ENCODE measurements around the gene NFATC2. TPM values are rescaled to one million over a fixed set of nuclear protein-coding genes. Genes with fewer than 3 reads are reported as not detected.

NFATC2 gene
- total RNA-seq, 5 donors from 2014 or later (not counting 1 experiment from before 2014, with no cell fraction given), result 49.0 to 75.9 (median 67.0) TPM

DNA sequence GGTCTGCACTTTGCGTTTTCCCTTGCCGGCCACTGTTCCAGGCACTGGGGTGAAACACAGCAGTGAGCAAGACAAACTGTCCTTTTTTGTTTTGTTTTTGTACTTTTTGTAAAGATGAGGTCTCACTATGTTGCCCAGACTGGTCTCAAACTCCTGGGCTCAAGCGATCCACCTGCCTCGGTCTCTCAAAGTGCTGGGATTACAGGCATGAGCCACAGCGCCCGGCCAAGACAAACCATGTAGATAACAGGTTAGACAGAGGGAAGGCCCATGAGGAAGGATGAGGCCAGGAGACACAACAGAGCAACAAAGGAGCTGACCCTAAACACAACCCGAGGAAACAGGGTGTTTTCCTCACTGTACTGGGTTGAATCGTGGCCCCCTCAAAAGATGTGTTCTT lies 165.4 kb downstream of the NFATC2 start:
- H3K27me3 ChIP-seq (replicated peaks in 1 of 2; ENCODE audit: control insufficient read depth in 2 of 2, extremely low read depth in 1 of 2, insufficient read depth in 2 of 2, low read length in 1 of 2), result no peaks in the 10 kb centered on the region
- peaks cover 0 to 2% of the 10 kb centered on the region in 2 donors for H3K36me3 ChIP-seq (ENCODE audit: control insufficient read depth in 2 of 2, extremely low read depth in 1 of 2, insufficient read depth in 1 of 2, low read length in 1 of 2)
- H3K27ac Mint-ChIP-seq, result no peak overlapping the region
- H3K27me3 Mint-ChIP-seq, result no peaks in the 10 kb centered on the region
- H3K4me1 Mint-ChIP-seq, result peaks cover 0 to 5% (median 3%) of the 10 kb centered on the region in 3 donors
- H3K27ac ChIP-seq (ENCODE audit: low read length), result no peak overlapping the region
- H3K4me1 ChIP-seq (ENCODE audit: control insufficient read depth in 1 of 2, extremely low read depth in 1 of 2, insufficient read depth in 2 of 2, low read length in 2 of 2), result peaks cover 0 to 4% of the 10 kb centered on the region in 2 experiments
- no peak overlapping the region for H3K4me3 Mint-ChIP-seq
- DNase-seq (no peak), ATAC-seq (replicated peaks in 1 of 4) (no peak)
- no peaks in the 10 kb centered on the region for H3K9me3 ChIP-seq
- 95% methylated on average over 6 of the region's 8 CpGs for WGBS (ENCODE audit: insufficient coverage)
- peaks cover 22% of the 10 kb centered on the region for H3K36me3 Mint-ChIP-seq
- ChIA-PET POLR2A (no interaction called here), CTCF (no interaction called here)
- H3K9me3 Mint-ChIP-seq, result no peaks in the 10 kb centered on the region
- no peak overlapping the region for H3K4me3 ChIP-seq (ENCODE audit: control insufficient read depth in 1 of 2, extremely low read depth in 1 of 2, low read length in 1 of 2)

DNA sequence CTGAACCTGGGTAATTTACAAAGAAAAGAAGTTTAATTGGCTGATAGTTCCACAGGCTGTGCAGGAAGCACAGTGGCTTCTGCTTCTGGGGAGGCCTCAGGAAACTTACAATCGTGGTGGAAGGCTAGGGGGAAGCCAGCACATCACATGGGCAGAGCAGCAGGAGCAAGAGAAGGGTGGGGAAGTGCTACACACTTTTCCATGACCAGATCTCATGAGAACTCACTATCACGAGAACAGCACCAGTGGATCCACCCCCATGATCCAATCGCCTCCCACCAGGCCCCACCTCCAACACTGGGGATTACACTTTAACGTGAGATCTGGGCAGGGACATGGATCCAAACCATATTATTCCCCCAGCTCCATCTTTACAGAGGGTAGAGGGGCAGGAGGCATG lies 166.4 kb downstream of the NFATC2 start:
- Mint-ChIP-seq H3K27me3 (no peaks in the 10 kb centered on the region), H3K4me3 (no peak overlapping the region), H3K27ac (no peak overlapping the region), H3K9me3 (no peaks in the 10 kb centered on the region), H3K36me3 (peaks cover 17% of the 10 kb centered on the region), H3K4me1 (peaks cover 0 to 8% (median 3%) of the 10 kb centered on the region in 3 donors)
- POLR2A ChIA-PET, result no interaction called here
- H3K9me3 ChIP-seq, result no peaks in the 10 kb centered on the region
- no peak overlapping the region for H3K4me3 ChIP-seq (ENCODE audit: control insufficient read depth in 1 of 2, extremely low read depth in 1 of 2, low read length in 1 of 2)
- H3K27ac ChIP-seq (ENCODE audit: low read length), result no peak overlapping the region
- WGBS (ENCODE audit: insufficient coverage), result 0% methylated on average over 1 of the region's 4 CpGs
- ATAC-seq (replicated peaks in 1 of 4), result no peak
- no peaks in the 10 kb centered on the region for H3K27me3 ChIP-seq (replicated peaks in 1 of 2; ENCODE audit: control insufficient read depth in 2 of 2, extremely low read depth in 1 of 2, insufficient read depth in 2 of 2, low read length in 1 of 2)
- H3K4me1 ChIP-seq (ENCODE audit: control insufficient read depth in 1 of 2, extremely low read depth in 1 of 2, insufficient read depth in 2 of 2, low read length in 2 of 2), result peaks cover 0 to 4% of the 10 kb centered on the region in 2 experiments
- H3K36me3 ChIP-seq (ENCODE audit: control insufficient read depth in 2 of 2, extremely low read depth in 1 of 2, insufficient read depth in 1 of 2, low read length in 1 of 2), result no peaks in the 10 kb centered on the region
- CTCF ChIA-PET, result no interaction called here
- DNase-seq, result no peak

DNA sequence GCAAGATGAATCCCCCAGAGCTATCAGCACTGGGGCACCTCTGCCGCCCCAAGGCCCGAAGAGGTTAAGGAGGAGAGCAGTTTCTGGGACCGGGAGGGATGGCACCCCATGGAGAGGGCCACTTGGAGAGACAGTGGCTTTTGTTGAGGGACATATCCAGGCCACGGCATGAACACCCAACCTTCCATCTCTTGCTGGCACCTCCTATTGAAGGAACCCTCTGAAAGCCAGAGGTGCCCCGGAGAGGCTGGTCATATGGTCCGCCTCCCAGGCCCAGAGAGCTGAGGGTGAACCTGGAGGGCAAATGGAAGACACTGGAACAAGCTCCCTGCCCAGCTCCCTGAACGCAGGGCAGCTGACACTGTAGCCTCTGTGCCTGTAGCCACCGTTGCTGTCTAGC lies 167.0 kb downstream of the NFATC2 start:
- no peak for ATAC-seq (replicated peaks in 1 of 4)
- H3K9me3 Mint-ChIP-seq, result no peaks in the 10 kb centered on the region
- H3K4me1 Mint-ChIP-seq, result peaks cover 0 to 8% (median 3%) of the 10 kb centered on the region in 3 donors
- no peak overlapping the region for H3K27ac Mint-ChIP-seq
- H3K9me3 ChIP-seq, result no peaks in the 10 kb centered on the region
- H3K27me3 Mint-ChIP-seq, result no peaks in the 10 kb centered on the region
- ChIA-PET CTCF (no interaction called here), POLR2A (no interaction called here)
- DNase-seq, result no peak
- H3K4me3 Mint-ChIP-seq, result no peak overlapping the region
- peaks cover 0 to 4% of the 10 kb centered on the region in 2 experiments for H3K4me1 ChIP-seq (ENCODE audit: control insufficient read depth in 1 of 2, extremely low read depth in 1 of 2, insufficient read depth in 2 of 2, low read length in 2 of 2)
- no peaks in the 10 kb centered on the region for H3K27me3 ChIP-seq (replicated peaks in 1 of 2; ENCODE audit: control insufficient read depth in 2 of 2, extremely low read depth in 1 of 2, insufficient read depth in 2 of 2, low read length in 1 of 2)
- H3K36me3 ChIP-seq (ENCODE audit: control insufficient read depth in 2 of 2, extremely low read depth in 1 of 2, insufficient read depth in 1 of 2, low read length in 1 of 2), result no peaks in the 10 kb centered on the region
- no peak overlapping the region for H3K27ac ChIP-seq (ENCODE audit: low read length)
- no peak overlapping the region for H3K4me3 ChIP-seq (ENCODE audit: control insufficient read depth in 1 of 2, extremely low read depth in 1 of 2, low read length in 1 of 2)
- H3K36me3 Mint-ChIP-seq, result peaks cover 12% of the 10 kb centered on the region
- 82% methylated on average over 7 of the region's 8 CpGs for WGBS (ENCODE audit: insufficient coverage)

DNA sequence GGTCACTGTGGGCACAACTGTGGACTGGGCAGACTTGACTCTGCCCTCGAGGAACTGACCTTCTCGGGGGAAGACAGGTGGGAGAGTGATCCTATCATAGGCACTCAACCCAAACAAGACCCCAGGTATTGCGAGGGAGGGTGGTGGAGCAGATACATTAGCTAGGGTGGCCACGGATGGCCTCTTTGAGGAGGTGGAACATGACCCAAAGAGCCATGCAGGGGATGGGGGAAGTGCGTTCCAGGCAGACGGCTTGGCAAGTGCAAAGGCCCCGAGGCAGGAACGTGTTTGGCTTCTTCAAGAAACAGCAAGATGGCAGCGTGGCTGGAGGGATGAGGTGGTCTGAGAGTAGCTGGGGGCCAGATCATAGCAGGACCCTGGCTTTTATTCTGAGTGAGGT lies 167.6 kb downstream of the NFATC2 start:
- ChIA-PET POLR2A (no interaction called here), CTCF (no interaction called here)
- H3K27me3 Mint-ChIP-seq, result no peaks in the 10 kb centered on the region
- no peak overlapping the region for H3K4me3 Mint-ChIP-seq
- H3K4me1 Mint-ChIP-seq, result peaks cover 0 to 5% (median 3%) of the 10 kb centered on the region in 3 donors
- ATAC-seq (replicated peaks in 1 of 4), result no peak
- Histone ChIP-seq H3K36me3 (ENCODE audit: control insufficient read depth in 2 of 2, extremely low read depth in 1 of 2, insufficient read depth in 1 of 2, low read length in 1 of 2) (no peaks in the 10 kb centered on the region), H3K27me3 (replicated peaks in 1 of 2; ENCODE audit: control insufficient read depth in 2 of 2, extremely low read depth in 1 of 2, insufficient read depth in 2 of 2, low read length in 1 of 2) (no peaks in the 10 kb centered on the region), H3K4me3 (ENCODE audit: control insufficient read depth in 1 of 2, extremely low read depth in 1 of 2, low read length in 1 of 2) (no peak overlapping the region), H3K9me3 (no peaks in the 10 kb centered on the region), H3K27ac (ENCODE audit: low read length) (no peak overlapping the region), H3K4me1 (ENCODE audit: control insufficient read depth in 1 of 2, extremely low read depth in 1 of 2, insufficient read depth in 2 of 2, low read length in 2 of 2) (peaks cover 0 to 4% of the 10 kb centered on the region in 2 experiments)
- H3K36me3 Mint-ChIP-seq, result peaks cover 9% of the 10 kb centered on the region
- 99% methylated on average over 6 of the region's 9 CpGs for WGBS (ENCODE audit: insufficient coverage)
- H3K9me3 Mint-ChIP-seq, result no peaks in the 10 kb centered on the region
- peak overlapping the region in 1 of 2 donors; percentile 8 for H3K27ac Mint-ChIP-seq
- DNase-seq, result no peak

DNA sequence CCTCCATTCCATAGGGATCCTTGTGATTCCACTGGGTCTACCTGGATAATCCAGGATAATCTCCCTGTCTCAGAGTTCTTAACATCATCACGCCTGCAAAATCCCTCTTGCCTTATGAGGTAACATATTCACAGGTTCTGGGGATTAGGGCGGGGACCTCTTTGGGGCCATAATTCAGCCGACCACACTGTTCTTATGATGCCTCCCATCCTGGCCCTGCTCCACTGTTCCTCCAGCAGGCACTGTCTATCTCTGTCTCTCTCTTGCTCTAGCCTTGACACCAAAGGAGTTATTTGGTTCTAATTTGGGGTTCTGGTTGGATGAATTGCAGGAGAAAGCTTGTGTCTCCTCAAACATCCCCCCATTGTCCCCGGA lies 168.1 kb downstream of the NFATC2 start:
- Histone ChIP-seq H3K9me3 (no peaks in the 10 kb centered on the region), H3K4me1 (ENCODE audit: control insufficient read depth in 1 of 2, extremely low read depth in 1 of 2, insufficient read depth in 2 of 2, low read length in 2 of 2) (peaks cover 0 to 4% of the 10 kb centered on the region in 2 experiments), H3K36me3 (ENCODE audit: control insufficient read depth in 2 of 2, extremely low read depth in 1 of 2, insufficient read depth in 1 of 2, low read length in 1 of 2) (no peaks in the 10 kb centered on the region), H3K4me3 (ENCODE audit: control insufficient read depth in 1 of 2, extremely low read depth in 1 of 2, low read length in 1 of 2) (no peak overlapping the region), H3K27me3 (replicated peaks in 1 of 2; ENCODE audit: control insufficient read depth in 2 of 2, extremely low read depth in 1 of 2, insufficient read depth in 2 of 2, low read length in 1 of 2) (no peaks in the 10 kb centered on the region), H3K27ac (ENCODE audit: low read length) (no peak overlapping the region)
- H3K27ac Mint-ChIP-seq, result no peak overlapping the region
- H3K36me3 Mint-ChIP-seq, result peaks cover 9% of the 10 kb centered on the region
- ChIA-PET CTCF (no interaction called here), POLR2A (no interaction called here)
- ATAC-seq (replicated peaks in 1 of 4) (no peak), DNase-seq (no peak)
- no peak overlapping the region for H3K4me3 Mint-ChIP-seq
- no peaks in the 10 kb centered on the region for H3K27me3 Mint-ChIP-seq
- 93% methylated on average over 3 of the region's 4 CpGs for WGBS (ENCODE audit: insufficient coverage)
- peaks cover 0 to 5% (median 3%) of the 10 kb centered on the region in 3 donors for H3K4me1 Mint-ChIP-seq
- no peaks in the 10 kb centered on the region for H3K9me3 Mint-ChIP-seq

DNA sequence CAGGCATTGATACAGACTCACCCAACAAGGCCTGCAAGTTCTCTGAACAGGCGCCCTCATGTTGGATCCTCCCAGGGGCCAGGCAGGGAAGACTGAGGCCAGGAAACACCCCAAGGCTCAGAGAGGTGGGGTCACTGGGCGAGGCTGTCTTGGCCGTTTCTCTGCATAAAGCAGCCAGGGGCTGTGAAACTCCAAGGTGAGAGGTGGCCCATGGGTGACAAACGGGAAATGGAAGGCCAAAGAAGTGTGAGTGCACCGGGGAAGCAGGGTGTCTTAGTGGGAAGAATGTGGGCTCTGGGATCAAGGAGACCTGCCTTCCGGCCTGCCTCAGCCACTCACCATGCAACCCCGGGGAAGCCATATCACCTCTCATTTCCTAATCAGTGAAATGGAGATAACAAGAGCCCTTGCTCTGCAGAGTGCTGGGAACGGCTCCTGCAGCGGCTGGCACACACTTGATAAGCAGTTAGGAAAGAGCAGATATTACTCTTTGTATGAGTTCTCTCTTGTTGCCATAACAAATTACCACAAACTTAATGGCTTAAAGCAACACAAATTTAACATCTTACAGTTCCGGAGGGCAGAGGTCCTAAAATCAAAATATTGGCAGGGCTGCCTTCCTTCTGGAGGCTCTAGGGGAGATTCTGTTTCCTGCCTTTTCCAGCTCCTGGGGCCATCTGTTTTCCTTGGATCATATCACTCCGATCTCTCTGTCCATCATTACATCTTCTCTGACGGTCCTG lies 168.6 kb downstream of the NFATC2 start:
- DNase-seq (no peak), ATAC-seq (replicated peaks in 1 of 4) (no peak)
- POLR2A ChIA-PET, result no interaction called here
- no peaks in the 10 kb centered on the region for H3K36me3 ChIP-seq (ENCODE audit: control insufficient read depth in 2 of 2, extremely low read depth in 1 of 2, insufficient read depth in 1 of 2, low read length in 1 of 2)
- Mint-ChIP-seq H3K4me3 (no peak overlapping the region), H3K27me3 (no peaks in the 10 kb centered on the region), H3K9me3 (no peaks in the 10 kb centered on the region), H3K36me3 (peaks cover 9% of the 10 kb centered on the region), H3K4me1 (peaks cover 0 to 5% (median 3%) of the 10 kb centered on the region in 3 donors), H3K27ac (no peak overlapping the region)
- no peaks in the 10 kb centered on the region for H3K9me3 ChIP-seq
- WGBS (ENCODE audit: insufficient coverage), result 92% methylated on average over 7 of the region's 12 CpGs
- H3K27ac ChIP-seq (ENCODE audit: low read length), result no peak overlapping the region
- peaks cover 0 to 4% of the 10 kb centered on the region in 2 experiments for H3K4me1 ChIP-seq (ENCODE audit: control insufficient read depth in 1 of 2, extremely low read depth in 1 of 2, insufficient read depth in 2 of 2, low read length in 2 of 2)
- H3K4me3 ChIP-seq (ENCODE audit: control insufficient read depth in 1 of 2, extremely low read depth in 1 of 2, low read length in 1 of 2), result no peak overlapping the region
- CTCF ChIA-PET, result no interaction called here
- no peaks in the 10 kb centered on the region for H3K27me3 ChIP-seq (replicated peaks in 1 of 2; ENCODE audit: control insufficient read depth in 2 of 2, extremely low read depth in 1 of 2, insufficient read depth in 2 of 2, low read length in 1 of 2)
